K562 (cell line): ENCODE results near the gene FGD6. TPM values are rescaled to one million over a fixed set of nuclear protein-coding genes. Genes with fewer than 3 reads are reported as not detected.

Source experiments
- ETV5 ChIP-seq: sonication (generic); formaldehyde crosslinking; IDR thresholded peaks from 2 replicates; pipeline ENCODE4 v1.4.0; 2020; ENCODE audit warnings: low read depth, mild to moderate bottlenecking, missing genetic modification reagents
- HIVEP1 ChIP-seq: fragments of 250-450 bp; sonication (Bioruptor Pico); IDR thresholded peaks from 2 replicates; pipeline ENCODE4 v1.4.0; 2020; ENCODE audit warnings: mild to moderate bottlenecking
- JUNB ChIP-seq: fragments of 450-650 bp; formaldehyde crosslinking; conservative IDR thresholded peaks from 2 replicates; pipeline ENCODE4 v1.4.0; 2020; ENCODE audit warnings: mild to moderate bottlenecking
- MEIS2 ChIP-seq: fragments of 450-650 bp; IDR thresholded peaks from 2 replicates; pipeline ENCODE4 v1.6.1; 2014; ENCODE audit warnings: mild to moderate bottlenecking; ENCODE audit not compliant: partially characterized antibody
- RBM25 ChIP-seq: fragments of 200-400 bp; formaldehyde crosslinking; IDR thresholded peaks from 2 replicates; pipeline ENCODE4 v1.6.1; 2018; ENCODE audit warnings: low read length, low read depth, moderate library complexity; ENCODE audit not compliant: severe bottlenecking
- SMC3 ChIP-seq: conservative IDR thresholded peaks from 2 replicates; pipeline ENCODE4 v1.6.1; 2011; ENCODE audit warnings: low read depth, low read length, improper control_type of control experiment; ENCODE audit not compliant: insufficient read depth
- TARDBP ChIP-seq: fragments of 450-650 bp; IDR thresholded peaks from 2 replicates; pipeline ENCODE4 v1.6.1; 2016
- THRAP3 ChIP-seq: fragments of 450-650 bp; IDR thresholded peaks from 2 replicates; pipeline ENCODE4 v1.6.1; 2016; ENCODE audit warnings: mild to moderate bottlenecking, inconsistent platforms, borderline replicate concordance
- ZNF212 ChIP-seq: fragments of 450-650 bp; formaldehyde crosslinking; IDR thresholded peaks from 2 replicates; pipeline ENCODE4 v1.4.0; 2020; ENCODE audit warnings: mild to moderate bottlenecking
- ZNF263 ChIP-seq: sonication (generic); formaldehyde crosslinking; IDR thresholded peaks from 2 replicates; pipeline ENCODE4 v1.8.0; 2022; ENCODE audit warnings: mild to moderate bottlenecking, missing genetic modification reagents, borderline replicate concordance
- polyA plus RNA-seq, 8 experiments: library from polyadenylated mRNA; depleted of rRNA in 4 of 8; stranded (reverse) in 5 of 8; unstranded in 3 of 8; fragments of >200 nt; fragmentation: Nextera tagmentation in 2 of 8; fragmentation: Illumina TruSeq in 1 of 8; extraction: Ambion mirVana in 2 of 8; extraction: Trizol in 1 of 8; gene quantifications; 2 replicates each; pipeline versions ENCODE4 v1.2.1 to v1.2.3, GENCODE V29; 2011 to 2014; ENCODE audit warnings: inconsistent platforms in 1 of 8, missing spikeins in 1 of 8
- total RNA-seq, 7 experiments: library from RNA; depleted of rRNA in 6 of 7; stranded (reverse); fragments of >200 nt in 6 of 7; fragmentation: Illumina TruSeq in 2 of 7; extraction: Trizol in 2 of 7; gene quantifications; 2 replicates each; pipeline versions ENCODE4 v1.2.1 to v1.2.3, GENCODE V29; 2011 to 2021; ENCODE audit warnings: low replicate concordance in 1 of 7
- TF ChIP-seq, protein P1 (sequence below): fragments of 250-450 bp; sonication (Bioruptor Pico); IDR thresholded peaks from 2 replicates; pipeline ENCODE4 v1.8.0; 2021; ENCODE audit warnings: mild to moderate bottlenecking, moderate library complexity
- TF ChIP-seq, protein P2 (sequence below): sonication (generic); formaldehyde crosslinking; IDR thresholded peaks from 2 replicates; pipeline ENCODE4 v1.8.1; 2022; ENCODE audit warnings: missing genetic modification reagents
- TF ChIP-seq, protein P3 (sequence below): fragments of 250-450 bp; sonication (Bioruptor Pico); IDR thresholded peaks from 2 replicates; pipeline ENCODE4 v1.5.0; 2021; ENCODE audit warnings: mild to moderate bottlenecking, moderate library complexity
- TF ChIP-seq, protein P4 (sequence below): fragments of 450-650 bp; formaldehyde crosslinking; IDR thresholded peaks from 2 replicates; pipeline ENCODE4 v1.4.0; 2022; ENCODE audit warnings: mild to moderate bottlenecking, moderate library complexity
- TF ChIP-seq, protein P5 (sequence below): sonication (generic); formaldehyde crosslinking; IDR thresholded peaks from 2 replicates; pipeline ENCODE4 v1.8.0; 2022; ENCODE audit warnings: mild to moderate bottlenecking, missing genetic modification reagents
- TF ChIP-seq, protein P6 (sequence below): fragments of 450-650 bp; IDR thresholded peaks from 2 replicates; pipeline ENCODE4 v1.6.1; 2016

Gene FGD6
- total and polyA plus RNA-seq, 9 of the 15 experiments (the other 6 are each of a cell fraction or from before 2014, with no cell fraction given), result 1.5 to 11.1 (median 5.8) TPM

DNA sequence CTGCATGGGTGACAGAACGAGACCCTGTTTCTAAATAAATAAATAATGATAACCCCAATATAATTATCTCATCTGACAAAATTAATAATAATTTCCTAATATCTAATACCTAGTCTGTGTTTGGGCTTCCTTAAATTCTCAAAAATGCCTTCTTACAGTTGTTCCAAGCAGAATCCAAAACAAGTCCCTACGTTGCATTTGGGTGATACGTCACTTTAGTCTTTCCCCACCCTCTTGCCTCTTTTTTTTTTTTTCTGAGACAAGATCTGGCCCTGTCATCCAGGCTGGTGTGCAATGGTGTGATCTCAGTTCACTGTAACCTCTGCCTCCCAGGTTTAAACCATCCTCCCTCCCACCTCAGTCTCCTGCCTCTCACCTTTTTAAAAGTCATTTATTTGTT lies 27.1 kb upstream of the FGD6 start (continued):
- TF ChIP-seq ZNF212 (CRISPR knock-in tag) (no peak), MEIS2 (peak; percentile 10), HIVEP1 (CRISPR knock-in tag) (no peak), THRAP3 (no peak), ETV5 (CRISPR knock-in tag) (no peak), ZNF263 (CRISPR knock-in tag) (no peak), JUNB (CRISPR knock-in tag) (no peak), TARDBP (no peak), SMC3 (no peak), RBM25 (no peak)
- TF ChIP-seq, protein P1, sequence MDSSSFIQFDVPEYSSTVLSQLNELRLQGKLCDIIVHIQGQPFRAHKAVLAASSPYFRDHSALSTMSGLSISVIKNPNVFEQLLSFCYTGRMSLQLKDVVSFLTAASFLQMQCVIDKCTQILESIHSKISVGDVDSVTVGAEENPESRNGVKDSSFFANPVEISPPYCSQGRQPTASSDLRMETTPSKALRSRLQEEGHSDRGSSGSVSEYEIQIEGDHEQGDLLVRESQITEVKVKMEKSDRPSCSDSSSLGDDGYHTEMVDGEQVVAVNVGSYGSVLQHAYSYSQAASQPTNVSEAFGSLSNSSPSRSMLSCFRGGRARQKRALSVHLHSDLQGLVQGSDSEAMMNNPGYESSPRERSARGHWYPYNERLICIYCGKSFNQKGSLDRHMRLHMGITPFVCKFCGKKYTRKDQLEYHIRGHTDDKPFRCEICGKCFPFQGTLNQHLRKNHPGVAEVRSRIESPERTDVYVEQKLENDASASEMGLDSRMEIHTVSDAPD (CRISPR knock-in tag), result no peak
- TF ChIP-seq, protein P2, sequence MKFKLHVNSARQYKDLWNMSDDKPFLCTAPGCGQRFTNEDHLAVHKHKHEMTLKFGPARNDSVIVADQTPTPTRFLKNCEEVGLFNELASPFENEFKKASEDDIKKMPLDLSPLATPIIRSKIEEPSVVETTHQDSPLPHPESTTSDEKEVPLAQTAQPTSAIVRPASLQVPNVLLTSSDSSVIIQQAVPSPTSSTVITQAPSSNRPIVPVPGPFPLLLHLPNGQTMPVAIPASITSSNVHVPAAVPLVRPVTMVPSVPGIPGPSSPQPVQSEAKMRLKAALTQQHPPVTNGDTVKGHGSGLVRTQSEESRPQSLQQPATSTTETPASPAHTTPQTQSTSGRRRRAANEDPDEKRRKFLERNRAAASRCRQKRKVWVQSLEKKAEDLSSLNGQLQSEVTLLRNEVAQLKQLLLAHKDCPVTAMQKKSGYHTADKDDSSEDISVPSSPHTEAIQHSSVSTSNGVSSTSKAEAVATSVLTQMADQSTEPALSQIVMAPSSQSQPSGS, result no peak
- TF ChIP-seq, protein P3, sequence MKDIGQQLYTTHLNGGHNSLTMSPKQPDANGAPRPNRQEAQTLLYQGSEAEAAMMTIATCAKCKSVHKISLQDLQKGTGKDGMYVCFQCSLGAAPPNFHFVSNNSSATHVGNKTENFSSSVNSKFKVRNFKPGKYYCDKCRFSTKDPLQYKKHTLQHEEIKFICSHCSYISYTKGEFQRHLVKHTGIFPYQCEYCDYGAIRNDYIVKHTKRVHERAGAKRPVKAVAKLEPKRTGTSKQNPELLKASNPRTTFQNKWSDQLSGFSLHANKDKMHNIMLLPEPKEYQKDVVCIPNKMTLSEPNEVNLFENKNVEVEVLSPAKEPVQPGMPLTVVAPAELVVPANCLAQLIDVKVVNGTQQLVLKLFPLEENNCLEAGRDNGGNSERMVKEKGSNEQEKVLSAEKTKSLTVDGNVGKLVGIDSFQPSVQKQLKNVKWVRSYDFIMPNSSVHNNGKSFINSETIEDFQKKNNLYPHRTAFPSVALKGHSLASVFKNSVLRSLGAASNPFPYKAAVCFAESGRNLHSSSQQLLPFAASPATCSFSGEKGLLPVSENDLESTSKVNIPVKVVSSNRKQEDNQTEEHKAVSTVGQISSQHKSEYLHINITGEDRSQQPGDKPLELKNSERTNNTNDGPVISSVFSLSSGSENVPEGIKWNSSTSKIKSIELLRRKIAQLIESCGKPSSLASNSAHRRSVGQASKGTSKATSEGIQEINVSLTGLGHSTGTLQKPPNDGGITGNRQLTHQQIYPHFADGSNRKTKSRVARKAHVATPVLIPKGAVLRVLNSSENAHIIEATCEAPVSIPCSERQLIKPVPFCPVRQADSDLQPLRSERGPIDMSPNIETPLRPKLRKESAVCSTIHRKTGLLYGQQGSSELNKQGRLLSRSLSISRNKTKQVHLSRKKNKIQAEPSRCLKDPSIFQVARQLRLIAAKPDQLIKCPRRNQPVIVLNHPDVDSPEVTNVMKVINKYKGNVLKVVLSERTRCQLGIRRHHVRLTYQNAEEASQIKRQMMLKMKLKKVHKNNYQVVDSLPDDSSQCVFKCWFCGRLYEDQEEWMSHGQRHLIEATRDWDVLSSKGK (CRISPR knock-in tag), result no peak
- TF ChIP-seq, protein P4, sequence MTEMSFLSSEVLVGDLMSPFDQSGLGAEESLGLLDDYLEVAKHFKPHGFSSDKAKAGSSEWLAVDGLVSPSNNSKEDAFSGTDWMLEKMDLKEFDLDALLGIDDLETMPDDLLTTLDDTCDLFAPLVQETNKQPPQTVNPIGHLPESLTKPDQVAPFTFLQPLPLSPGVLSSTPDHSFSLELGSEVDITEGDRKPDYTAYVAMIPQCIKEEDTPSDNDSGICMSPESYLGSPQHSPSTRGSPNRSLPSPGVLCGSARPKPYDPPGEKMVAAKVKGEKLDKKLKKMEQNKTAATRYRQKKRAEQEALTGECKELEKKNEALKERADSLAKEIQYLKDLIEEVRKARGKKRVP (CRISPR knock-in tag), result no peak
- TF ChIP-seq, protein P5, sequence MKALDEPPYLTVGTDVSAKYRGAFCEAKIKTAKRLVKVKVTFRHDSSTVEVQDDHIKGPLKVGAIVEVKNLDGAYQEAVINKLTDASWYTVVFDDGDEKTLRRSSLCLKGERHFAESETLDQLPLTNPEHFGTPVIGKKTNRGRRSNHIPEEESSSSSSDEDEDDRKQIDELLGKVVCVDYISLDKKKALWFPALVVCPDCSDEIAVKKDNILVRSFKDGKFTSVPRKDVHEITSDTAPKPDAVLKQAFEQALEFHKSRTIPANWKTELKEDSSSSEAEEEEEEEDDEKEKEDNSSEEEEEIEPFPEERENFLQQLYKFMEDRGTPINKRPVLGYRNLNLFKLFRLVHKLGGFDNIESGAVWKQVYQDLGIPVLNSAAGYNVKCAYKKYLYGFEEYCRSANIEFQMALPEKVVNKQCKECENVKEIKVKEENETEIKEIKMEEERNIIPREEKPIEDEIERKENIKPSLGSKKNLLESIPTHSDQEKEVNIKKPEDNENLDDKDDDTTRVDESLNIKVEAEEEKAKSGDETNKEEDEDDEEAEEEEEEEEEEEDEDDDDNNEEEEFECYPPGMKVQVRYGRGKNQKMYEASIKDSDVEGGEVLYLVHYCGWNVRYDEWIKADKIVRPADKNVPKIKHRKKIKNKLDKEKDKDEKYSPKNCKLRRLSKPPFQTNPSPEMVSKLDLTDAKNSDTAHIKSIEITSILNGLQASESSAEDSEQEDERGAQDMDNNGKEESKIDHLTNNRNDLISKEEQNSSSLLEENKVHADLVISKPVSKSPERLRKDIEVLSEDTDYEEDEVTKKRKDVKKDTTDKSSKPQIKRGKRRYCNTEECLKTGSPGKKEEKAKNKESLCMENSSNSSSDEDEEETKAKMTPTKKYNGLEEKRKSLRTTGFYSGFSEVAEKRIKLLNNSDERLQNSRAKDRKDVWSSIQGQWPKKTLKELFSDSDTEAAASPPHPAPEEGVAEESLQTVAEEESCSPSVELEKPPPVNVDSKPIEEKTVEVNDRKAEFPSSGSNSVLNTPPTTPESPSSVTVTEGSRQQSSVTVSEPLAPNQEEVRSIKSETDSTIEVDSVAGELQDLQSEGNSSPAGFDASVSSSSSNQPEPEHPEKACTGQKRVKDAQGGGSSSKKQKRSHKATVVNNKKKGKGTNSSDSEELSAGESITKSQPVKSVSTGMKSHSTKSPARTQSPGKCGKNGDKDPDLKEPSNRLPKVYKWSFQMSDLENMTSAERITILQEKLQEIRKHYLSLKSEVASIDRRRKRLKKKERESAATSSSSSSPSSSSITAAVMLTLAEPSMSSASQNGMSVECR (CRISPR knock-in tag), result no peak
- TF ChIP-seq, protein P6, sequence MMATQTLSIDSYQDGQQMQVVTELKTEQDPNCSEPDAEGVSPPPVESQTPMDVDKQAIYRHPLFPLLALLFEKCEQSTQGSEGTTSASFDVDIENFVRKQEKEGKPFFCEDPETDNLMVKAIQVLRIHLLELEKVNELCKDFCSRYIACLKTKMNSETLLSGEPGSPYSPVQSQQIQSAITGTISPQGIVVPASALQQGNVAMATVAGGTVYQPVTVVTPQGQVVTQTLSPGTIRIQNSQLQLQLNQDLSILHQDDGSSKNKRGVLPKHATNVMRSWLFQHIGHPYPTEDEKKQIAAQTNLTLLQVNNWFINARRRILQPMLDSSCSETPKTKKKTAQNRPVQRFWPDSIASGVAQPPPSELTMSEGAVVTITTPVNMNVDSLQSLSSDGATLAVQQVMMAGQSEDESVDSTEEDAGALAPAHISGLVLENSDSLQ, result peak; percentile 59
